K562 (cell line): ENCODE results near the gene RHOBTB3. TPM values are rescaled to one million over a fixed set of nuclear protein-coding genes. Genes with fewer than 3 reads are reported as not detected.

ENCODE experiments used
- ATAC-seq: fragments of 200-7000 bp; cut with Tn5 transposase; 3 replicates; pipeline ENCODE4 v1.9.1; 2020; ENCODE audit warnings: moderate library complexity
- BruUV-seq: library from RNA; stranded (reverse); fragments of 400-500 nt; replicated peaks from 2 replicates; lab custom pipeline; 2021; lab: Mats Ljungman, UMichigan
- CTCF ChIA-PET: fragments of 300-600 bp; formaldehyde crosslinking; extraction: SDS; loops from one replicate; lab custom pipeline; 2021; ENCODE audit warnings: low intra/inter-chr PET ratio; lab: Yijun Ruan, JAX
- POLR2A ChIA-PET: fragments of 300-600, 350-650 bp; sonication (Branson Sonifier 250); formaldehyde crosslinking; extraction: SDS; loops from one replicate; lab custom pipeline; 2021; ENCODE audit warnings: antibody characterized with exemption, inconsistent platforms; lab: Yijun Ruan, JAX
- DNase-seq, 4 experiments: peaks; one replicate each; pipeline versions ENCODE4 v3.0.0 to v3.0.0-alpha.2; 2011 to 2018; ENCODE audit warnings: low spot score in 3 of 4, mixed read lengths in 3 of 4; ENCODE audit errors: extremely low read depth in 1 of 4
- FAIRE-seq: peaks from 2 replicates; lab custom pipeline; 2011; peaks lifted over from hg19 to GRCh38; lab: Jason Lieb, UNC
- H2AFZ ChIP-seq: 2 replicates; pipeline ENCODE4 v1.6.0; 2011; ENCODE audit warnings: low read depth, low read length, control low read depth, inconsistent platforms
- H3K27ac ChIP-seq: fragments of 200-600 bp; 3 replicates; pipeline ENCODE4 v1.8.0; 2011; ENCODE audit warnings: low read depth, mild to moderate bottlenecking, control low read depth, inconsistent platforms, low read length, moderate library complexity, mixed read lengths; ENCODE audit errors: extremely low read depth
- H3K27me3 ChIP-seq, 2 experiments: fragments of 300-600 bp in 1 of 2; 2 replicates in 1 of 2; 3 replicates in 1 of 2; pipeline versions ENCODE4 v1.6.0 to v1.8.0; 2011; ENCODE audit warnings: inconsistent platforms in 2 of 2, low read length in 2 of 2, mild to moderate bottlenecking in 1 of 2, mixed read lengths in 1 of 2, moderate library complexity in 1 of 2; ENCODE audit not compliant: control insufficient read depth in 2 of 2, insufficient read depth in 2 of 2
- H3K36me3 ChIP-seq: fragments of 300-600 bp; 3 replicates; pipeline ENCODE4 v1.8.0; 2011; ENCODE audit warnings: mild to moderate bottlenecking, low read length, inconsistent platforms; ENCODE audit not compliant: control insufficient read depth, insufficient read depth
- H3K4me1 ChIP-seq, 2 experiments: fragments of 200-600 bp in 1 of 2; replicated peaks in 1 of 2; 2 replicates in 1 of 2; 3 replicates in 1 of 2; pipeline versions ENCODE4 v1.5.1 to v1.8.0; 2011; ENCODE audit warnings: inconsistent platforms in 2 of 2, low read length in 2 of 2, mild to moderate bottlenecking in 1 of 2, mixed read lengths in 1 of 2, moderate library complexity in 1 of 2; ENCODE audit not compliant: control insufficient read depth in 2 of 2, insufficient read depth in 2 of 2
- H3K4me2 ChIP-seq: 2 replicates; pipeline ENCODE4 v1.6.1; 2011; ENCODE audit warnings: low read length, control low read depth, inconsistent platforms, mixed read lengths; ENCODE audit not compliant: insufficient read depth
- H3K4me3 ChIP-seq: fragments of 200-600 bp; sonication (generic), shearing (Covaris generic); 2 replicates; pipeline ENCODE4 v1.5.1; 2016; ENCODE audit warnings: control low read depth, inconsistent platforms
- H3K79me2 ChIP-seq: fragments of 200-600 bp; 3 replicates; pipeline ENCODE4 v1.8.0; 2011; ENCODE audit warnings: low read length, inconsistent platforms; ENCODE audit not compliant: control insufficient read depth, insufficient read depth
- H3K9ac ChIP-seq, 2 experiments: 2 replicates each; pipeline versions ENCODE4 v1.6.0 to v1.6.1; 2011; ENCODE audit warnings: low read depth in 2 of 2, low read length in 2 of 2, control low read depth in 1 of 2, inconsistent platforms in 1 of 2, mild to moderate bottlenecking in 1 of 2, mixed read lengths in 1 of 2; ENCODE audit not compliant: insufficient read depth in 1 of 2
- H3K9me1 ChIP-seq: one replicate; pipeline ENCODE4 v1.6.0; 2011; ENCODE audit warnings: inconsistent platforms, mild to moderate bottlenecking, low read length, moderate library complexity; ENCODE audit not compliant: control insufficient read depth, insufficient read depth
- H3K9me3 ChIP-seq: replicated peaks from 2 replicates; pipeline ENCODE4 v1.5.1; 2011; ENCODE audit warnings: low read depth, low read length, inconsistent platforms; ENCODE audit not compliant: control insufficient read depth, insufficient read depth
- H4K20me1 ChIP-seq: replicated peaks from 2 replicates; pipeline ENCODE4 v1.6.1; 2011; ENCODE audit warnings: low read length, inconsistent platforms, mixed read lengths; ENCODE audit not compliant: control insufficient read depth, insufficient read depth
- CBX8 ChIP-seq: fragments of 200-600 bp; sonication (generic); IDR thresholded peaks from 2 replicates; pipeline ENCODE4 v1.6.1; 2012; ENCODE audit warnings: borderline replicate concordance, mixed run types, low read depth, mild to moderate bottlenecking, moderate library complexity, mixed read lengths, low read length, control low read depth, inconsistent platforms; ENCODE audit not compliant: poor library complexity, severe bottlenecking; ENCODE audit errors: extremely low read depth
- WGBS: fragments of 100-300 bp; shearing (Covaris generic); methylation state at CpG from one replicate; pipeline ENCODE4 v1.1.6; 2016; ENCODE audit warnings: low coverage, mixed read lengths; ENCODE audit not compliant: insufficient coverage; ENCODE audit errors: missing lambda C conversion rate; 5-methylcytosine and 5-hydroxymethylcytosine counted together
- in situ Hi-C: fragments of 300-500 bp; cut with MboI; formaldehyde crosslinking; loops from 4 replicates; pipeline ENCODE4 v1.15.0; 2018; ENCODE audit warnings: inconsistent platforms, mixed read lengths
- intact Hi-C: fragments of 100-400 bp; cut with micrococcal nuclease; formaldehyde crosslinking; loops from 2 replicates; pipeline ENCODE4 v1.14.2; 2022
- polyA plus RNA-seq, 8 experiments: library from polyadenylated mRNA; depleted of rRNA in 4 of 8; stranded (reverse) in 5 of 8; unstranded in 3 of 8; fragments of >200 nt; fragmentation: Nextera tagmentation in 2 of 8; fragmentation: Illumina TruSeq in 1 of 8; extraction: Ambion mirVana in 2 of 8; extraction: Trizol in 1 of 8; gene quantifications; 2 replicates each; pipeline versions ENCODE4 v1.2.1 to v1.2.3, GENCODE V29; 2011 to 2014; ENCODE audit warnings: inconsistent platforms in 1 of 8, missing spikeins in 1 of 8
- total RNA-seq, 7 experiments: library from RNA; depleted of rRNA in 6 of 7; stranded (reverse); fragments of >200 nt in 6 of 7; fragmentation: Illumina TruSeq in 2 of 7; extraction: Trizol in 2 of 7; gene quantifications; 2 replicates each; pipeline versions ENCODE4 v1.2.1 to v1.2.3, GENCODE V29; 2011 to 2021; ENCODE audit warnings: low replicate concordance in 1 of 7
- TF ChIP-seq, protein P1 (sequence below): fragments of 450-650 bp; IDR thresholded peaks from 2 replicates; pipeline ENCODE4 v1.7.1; 2018; ENCODE audit warnings: mild to moderate bottlenecking, low read depth; ENCODE audit not compliant: partially characterized antibody

The RHOBTB3 gene
- total and polyA plus RNA-seq, 9 of the 15 experiments (the other 6 are each of a cell fraction or from before 2014, with no cell fraction given): 39.7 to 143 (median 115) TPM

DNA sequence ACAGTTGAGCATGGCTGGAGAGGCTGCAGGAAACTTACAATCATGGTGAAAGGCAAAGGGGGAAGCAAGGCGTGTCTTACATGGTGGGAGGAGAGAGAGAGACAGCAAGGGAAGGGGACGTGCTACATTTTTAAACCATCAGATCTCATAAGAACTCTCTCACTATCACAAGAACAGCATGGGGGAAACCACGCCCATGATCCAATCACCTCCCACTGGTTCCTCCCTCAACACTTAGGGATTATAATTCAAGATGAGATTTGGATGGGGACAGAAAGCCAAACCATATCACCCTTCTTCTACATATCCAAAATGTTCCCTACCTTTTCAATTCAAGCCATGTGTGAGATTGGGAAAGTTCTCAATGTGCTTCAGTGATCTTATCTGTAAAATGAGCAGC, 114.3 kb downstream of the RHOBTB3 start:
- Histone ChIP-seq H3K36me3 (no peaks in the 10 kb centered on the region), H3K79me2 (no peaks in the 10 kb centered on the region), H4K20me1 (no peaks in the 10 kb centered on the region), H3K27me3 (no peaks in the 10 kb centered on the region), H3K4me1 (peaks cover 0 to 21% of the 10 kb centered on the region in 2 experiments; a peak in 4 of 5 replicates), H3K4me2 (no peak overlapping the region), H3K9me1 (no peaks in the 10 kb centered on the region), H3K4me3 (no peak overlapping the region), H2AFZ (no peak overlapping the region), H3K27ac (no peak overlapping the region), H3K9ac (no peak overlapping the region), H3K9me3 (no peaks in the 10 kb centered on the region)
- CTCF ChIA-PET: interaction anchor here (4.1 kb wide), 1 partner anchor 65 kb away, joined by 63 read pairs; no protein-coding TSS in a partner anchor
- BruUV-seq: no TSS peak
- no peak for TF ChIP-seq CBX8
- TF ChIP-seq, protein P1, sequence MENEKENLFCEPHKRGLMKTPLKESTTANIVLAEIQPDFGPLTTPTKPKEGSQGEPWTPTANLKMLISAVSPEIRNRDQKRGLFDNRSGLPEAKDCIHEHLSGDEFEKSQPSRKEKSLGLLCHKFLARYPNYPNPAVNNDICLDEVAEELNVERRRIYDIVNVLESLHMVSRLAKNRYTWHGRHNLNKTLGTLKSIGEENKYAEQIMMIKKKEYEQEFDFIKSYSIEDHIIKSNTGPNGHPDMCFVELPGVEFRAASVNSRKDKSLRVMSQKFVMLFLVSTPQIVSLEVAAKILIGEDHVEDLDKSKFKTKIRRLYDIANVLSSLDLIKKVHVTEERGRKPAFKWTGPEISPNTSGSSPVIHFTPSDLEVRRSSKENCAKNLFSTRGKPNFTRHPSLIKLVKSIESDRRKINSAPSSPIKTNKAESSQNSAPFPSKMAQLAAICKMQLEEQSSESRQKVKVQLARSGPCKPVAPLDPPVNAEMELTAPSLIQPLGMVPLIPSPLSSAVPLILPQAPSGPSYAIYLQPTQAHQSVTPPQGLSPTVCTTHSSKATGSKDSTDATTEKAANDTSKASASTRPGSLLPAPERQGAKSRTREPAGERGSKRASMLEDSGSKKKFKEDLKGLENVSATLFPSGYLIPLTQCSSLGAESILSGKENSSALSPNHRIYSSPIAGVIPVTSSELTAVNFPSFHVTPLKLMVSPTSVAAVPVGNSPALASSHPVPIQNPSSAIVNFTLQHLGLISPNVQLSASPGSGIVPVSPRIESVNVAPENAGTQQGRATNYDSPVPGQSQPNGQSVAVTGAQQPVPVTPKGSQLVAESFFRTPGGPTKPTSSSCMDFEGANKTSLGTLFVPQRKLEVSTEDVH: no peak
- 3% methylated on average over 3 of the region's 3 CpGs for WGBS
- POLR2A ChIA-PET: no interaction called here
- intact Hi-C loops (loop anchor here (10.0 kb wide), 2 partner anchors 291 to 401 kb away; partner anchors contain the start of genes ARSK and SKIC3), in situ Hi-C loops (loop anchor here (5.0 to 25.0 kb wide), 4 partner anchors 68 to 883 kb away; partner anchors contain the start of gene MCTP1)
- no peak for DNase-seq
- FAIRE-seq: no peak
- no peak for ATAC-seq

Other genes starting within 250 kb of the RHOBTB3 start
- gene SKIC3, start 176.4 kb upstream of the RHOBTB3 start, total RNA-seq (2014; rRNA removed): 37.7 and 38.1 TPM in 2 replicates
- 65.7 and 78.5 TPM in 2 replicates for gene SKIC3, start 176.4 kb upstream of the RHOBTB3 start, total RNA-seq (2014; rRNA removed; fragmentation: Illumina TruSeq; extraction: Trizol)
- 62.2 and 63.9 TPM in 2 replicates for gene SKIC3, start 176.4 kb upstream of the RHOBTB3 start, total RNA-seq (2015; rRNA removed; fragmentation: Illumina TruSeq; extraction: Trizol)
- gene SKIC3, start 176.4 kb upstream of the RHOBTB3 start, total RNA-seq (2021): 54.0 and 54.4 TPM in 2 replicates
- 65.9 and 72.4 TPM in 2 replicates for gene SKIC3, start 176.4 kb upstream of the RHOBTB3 start, polyA plus RNA-seq (2011; rRNA removed)
- 33.8 and 37.6 TPM in 2 replicates for gene SKIC3, start 176.4 kb upstream of the RHOBTB3 start, polyA plus RNA-seq (2014; fragmentation: Illumina TruSeq; extraction: Trizol)
- gene SKIC3, start 176.4 kb upstream of the RHOBTB3 start, polyA plus RNA-seq (2014; fragmentation: Nextera tagmentation; extraction: Ambion mirVana): 10 to 100 TPM; 35.1 to 44.1 TPM
- 29.4 and 30.7 TPM in 2 replicates for gene SKIC3, start 176.4 kb upstream of the RHOBTB3 start, polyA plus RNA-seq (2014; rRNA removed)
- 5.2 and 6.4 TPM in 2 replicates for gene ARSK, start 176.2 kb upstream of the RHOBTB3 start, total RNA-seq (2014; rRNA removed)
- 6.8 and 7.7 TPM in 2 replicates for gene ARSK, start 176.2 kb upstream of the RHOBTB3 start, total RNA-seq (2014; rRNA removed; fragmentation: Illumina TruSeq; extraction: Trizol)
- gene ARSK, start 176.2 kb upstream of the RHOBTB3 start, total RNA-seq (2015; rRNA removed; fragmentation: Illumina TruSeq; extraction: Trizol): 7.1 and 8.0 TPM in 2 replicates
- 5.5 and 6.1 TPM in 2 replicates for gene ARSK, start 176.2 kb upstream of the RHOBTB3 start, total RNA-seq (2021)
- gene ARSK, start 176.2 kb upstream of the RHOBTB3 start, polyA plus RNA-seq (2011; rRNA removed): 6.6 and 9.4 TPM in 2 replicates
- 8.5 and 8.9 TPM in 2 replicates for gene ARSK, start 176.2 kb upstream of the RHOBTB3 start, polyA plus RNA-seq (2014; fragmentation: Illumina TruSeq; extraction: Trizol)
- 1 to 10 TPM; 2.7 to 2.8 TPM for gene ARSK, start 176.2 kb upstream of the RHOBTB3 start, polyA plus RNA-seq (2014; fragmentation: Nextera tagmentation; extraction: Ambion mirVana)
- 9.1 and 12.3 TPM in 2 replicates for gene ARSK, start 176.2 kb upstream of the RHOBTB3 start, polyA plus RNA-seq (2014; rRNA removed)
- not detected in 2 replicates for gene GPR150, start 111.2 kb upstream of the RHOBTB3 start, total RNA-seq (2014; rRNA removed)
- not detected in 2 replicates for gene GPR150, start 111.2 kb upstream of the RHOBTB3 start, total RNA-seq (2014; rRNA removed; fragmentation: Illumina TruSeq; extraction: Trizol)
- gene GPR150, start 111.2 kb upstream of the RHOBTB3 start, total RNA-seq (2015; rRNA removed; fragmentation: Illumina TruSeq; extraction: Trizol): not detected in 2 replicates
- not detected in 2 replicates for gene GPR150, start 111.2 kb upstream of the RHOBTB3 start, total RNA-seq (2021)
- not detected in 2 replicates for gene GPR150, start 111.2 kb upstream of the RHOBTB3 start, polyA plus RNA-seq (2011; rRNA removed)
- gene GPR150, start 111.2 kb upstream of the RHOBTB3 start, polyA plus RNA-seq (2014; fragmentation: Illumina TruSeq; extraction: Trizol): not detected in 2 replicates
- not detected for gene GPR150, start 111.2 kb upstream of the RHOBTB3 start, polyA plus RNA-seq (2014; fragmentation: Nextera tagmentation; extraction: Ambion mirVana)
- gene GPR150, start 111.2 kb upstream of the RHOBTB3 start, polyA plus RNA-seq (2014; rRNA removed): not detected in 2 replicates
- gene RFESD, start 84.6 kb upstream of the RHOBTB3 start, total RNA-seq (2014; rRNA removed): 59.6 and 62.3 TPM in 2 replicates
- 192 and 220 TPM in 2 replicates for gene RFESD, start 84.6 kb upstream of the RHOBTB3 start, total RNA-seq (2014; rRNA removed; fragmentation: Illumina TruSeq; extraction: Trizol)
- 128 and 140 TPM in 2 replicates for gene RFESD, start 84.6 kb upstream of the RHOBTB3 start, total RNA-seq (2015; rRNA removed; fragmentation: Illumina TruSeq; extraction: Trizol)
- gene RFESD, start 84.6 kb upstream of the RHOBTB3 start, total RNA-seq (2021): 128 and 129 TPM in 2 replicates
- gene RFESD, start 84.6 kb upstream of the RHOBTB3 start, polyA plus RNA-seq (2011; rRNA removed): 106 and 218 TPM in 2 replicates
- gene RFESD, start 84.6 kb upstream of the RHOBTB3 start, polyA plus RNA-seq (2014; fragmentation: Illumina TruSeq; extraction: Trizol): 120 and 129 TPM in 2 replicates
- 100 to 1,000 TPM; 506 to 600 TPM for gene RFESD, start 84.6 kb upstream of the RHOBTB3 start, polyA plus RNA-seq (2014; fragmentation: Nextera tagmentation; extraction: Ambion mirVana)
- 102 and 125 TPM in 2 replicates for gene RFESD, start 84.6 kb upstream of the RHOBTB3 start, polyA plus RNA-seq (2014; rRNA removed)
- 0.24 TPM in 1 of 2 replicates, not detected in the other for gene SPATA9, start 48.3 kb upstream of the RHOBTB3 start, total RNA-seq (2014; rRNA removed)
- not detected in 2 replicates for gene SPATA9, start 48.3 kb upstream of the RHOBTB3 start, total RNA-seq (2014; rRNA removed; fragmentation: Illumina TruSeq; extraction: Trizol)
- 0.40 TPM in 1 of 2 replicates, not detected in the other for gene SPATA9, start 48.3 kb upstream of the RHOBTB3 start, total RNA-seq (2015; rRNA removed; fragmentation: Illumina TruSeq; extraction: Trizol)
- gene SPATA9, start 48.3 kb upstream of the RHOBTB3 start, total RNA-seq (2021): 0.11 TPM in 1 of 2 replicates, not detected in the other
- gene SPATA9, start 48.3 kb upstream of the RHOBTB3 start, polyA plus RNA-seq (2011; rRNA removed): 0.28 and 0.38 TPM in 2 replicates
- 0.16 TPM in 1 of 2 replicates, not detected in the other for gene SPATA9, start 48.3 kb upstream of the RHOBTB3 start, polyA plus RNA-seq (2014; fragmentation: Illumina TruSeq; extraction: Trizol)
- gene SPATA9, start 48.3 kb upstream of the RHOBTB3 start, polyA plus RNA-seq (2014; fragmentation: Nextera tagmentation; extraction: Ambion mirVana): 1 to 10 TPM; 3.4 to 5.5 TPM
- 0.05 and 0.16 TPM in 2 replicates for gene SPATA9, start 48.3 kb upstream of the RHOBTB3 start, polyA plus RNA-seq (2014; rRNA removed)
- 3.3 and 3.6 TPM in 2 replicates for gene GLRX, start 91.4 kb downstream of the RHOBTB3 start, total RNA-seq (2014; rRNA removed)
- 2.0 and 2.3 TPM in 2 replicates for gene GLRX, start 91.4 kb downstream of the RHOBTB3 start, total RNA-seq (2014; rRNA removed; fragmentation: Illumina TruSeq; extraction: Trizol)
- 3.1 and 3.6 TPM in 2 replicates for gene GLRX, start 91.4 kb downstream of the RHOBTB3 start, total RNA-seq (2015; rRNA removed; fragmentation: Illumina TruSeq; extraction: Trizol)
- 2.9 and 4.4 TPM in 2 replicates for gene GLRX, start 91.4 kb downstream of the RHOBTB3 start, total RNA-seq (2021)
- gene GLRX, start 91.4 kb downstream of the RHOBTB3 start, polyA plus RNA-seq (2011; rRNA removed): 6.2 and 7.3 TPM in 2 replicates
- gene GLRX, start 91.4 kb downstream of the RHOBTB3 start, polyA plus RNA-seq (2014; fragmentation: Illumina TruSeq; extraction: Trizol): 4.6 and 6.4 TPM in 2 replicates
- 10 to 100 TPM; 10.5 to 11.2 TPM for gene GLRX, start 91.4 kb downstream of the RHOBTB3 start, polyA plus RNA-seq (2014; fragmentation: Nextera tagmentation; extraction: Ambion mirVana)
- gene GLRX, start 91.4 kb downstream of the RHOBTB3 start, polyA plus RNA-seq (2014; rRNA removed): 4.9 and 11.1 TPM in 2 replicates
- gene ELL2, start 230.5 kb downstream of the RHOBTB3 start, total RNA-seq (2014; rRNA removed): 14.0 and 18.3 TPM in 2 replicates
- gene ELL2, start 230.5 kb downstream of the RHOBTB3 start, total RNA-seq (2014; rRNA removed; fragmentation: Illumina TruSeq; extraction: Trizol): 14.7 and 17.1 TPM in 2 replicates
- gene ELL2, start 230.5 kb downstream of the RHOBTB3 start, total RNA-seq (2015; rRNA removed; fragmentation: Illumina TruSeq; extraction: Trizol): 10.1 and 12.5 TPM in 2 replicates
- gene ELL2, start 230.5 kb downstream of the RHOBTB3 start, total RNA-seq (2021): 16.2 and 23.1 TPM in 2 replicates
- 11.1 and 16.3 TPM in 2 replicates for gene ELL2, start 230.5 kb downstream of the RHOBTB3 start, polyA plus RNA-seq (2011; rRNA removed)
- gene ELL2, start 230.5 kb downstream of the RHOBTB3 start, polyA plus RNA-seq (2014; fragmentation: Illumina TruSeq; extraction: Trizol): 11.4 and 14.5 TPM in 2 replicates
- gene ELL2, start 230.5 kb downstream of the RHOBTB3 start, polyA plus RNA-seq (2014; fragmentation: Nextera tagmentation; extraction: Ambion mirVana): 1 to 10 TPM; 4.3 to 6.8 TPM
- gene ELL2, start 230.5 kb downstream of the RHOBTB3 start, polyA plus RNA-seq (2014; rRNA removed): 9.0 and 14.6 TPM in 2 replicates